Right ventricle myocardium superior (tissue), 1 donor: ENCODE results near the gene OSTM1. TPM values are rescaled to one million over a fixed set of nuclear protein-coding genes. Genes with fewer than 3 reads are reported as not detected.

Experiments used
- ATAC-seq: fragments of 200-7000 bp; cut with Tn5 transposase; one replicate; pipeline ENCODE4 v1.9.1; 2020; ENCODE audit warnings: mild to moderate bottlenecking; ENCODE audit not compliant: poor library complexity
- DNase-seq: peaks from one replicate; pipeline ENCODE4 v3.0.0-alpha.2; 2020
- intact Hi-C: fragments of 100-400 bp; cut with DNase I; formaldehyde crosslinking; loops from one replicate; pipeline ENCODE4 v1.11.2; 2022
- total RNA-seq: library from RNA; stranded (reverse); fragmentation: NEBNext Ultra II Directional; extraction: Animal tissue kit (Norgen Biotek cat#: 25700); gene quantifications from one replicate; pipeline ENCODE4 v1.2.1, GENCODE V29; 2021
- donor health status: DM: no; HTN: yes; CAD: no; lungs with severe emphysema.

OSTM1 gene
- total RNA-seq, 1 donor from 2014 or later = 35.4 TPM

DNA sequence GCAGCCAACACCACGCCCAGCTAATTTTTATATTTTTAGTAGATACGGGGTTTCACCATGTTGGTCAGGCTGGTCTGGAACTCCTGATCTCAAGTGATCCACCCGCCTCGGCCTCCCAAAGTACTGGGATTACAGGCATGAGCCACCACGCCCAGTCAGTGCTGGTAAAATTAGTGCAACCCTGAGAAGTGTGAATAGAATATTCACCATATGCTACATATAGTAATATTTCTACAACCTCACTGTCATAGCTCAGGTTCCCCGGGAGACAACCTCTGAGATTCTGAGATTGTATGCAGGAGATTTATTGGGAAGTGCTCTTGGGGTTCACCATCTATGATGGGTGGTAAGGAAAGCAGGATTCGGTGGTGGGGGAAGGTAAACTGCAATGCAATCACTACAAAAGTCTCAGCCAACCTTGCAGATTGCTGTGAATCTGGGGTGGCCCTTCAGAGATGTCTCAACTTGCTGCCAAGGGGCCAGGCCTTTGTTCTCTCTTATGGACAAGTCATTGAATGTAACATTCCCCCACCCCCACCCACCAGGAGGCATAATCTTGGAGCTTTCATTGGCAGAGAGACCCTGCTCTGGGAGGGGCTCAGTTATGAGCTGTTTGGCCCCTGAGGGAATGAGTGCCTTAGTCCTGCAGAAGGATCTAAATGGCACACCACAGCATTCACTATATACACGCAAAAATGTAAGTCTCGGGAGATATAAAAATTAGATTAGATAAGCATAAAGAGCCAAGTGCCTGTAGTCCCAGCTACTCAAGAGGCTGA lies 82.6 kb downstream of the OSTM1 start:
- no peak for ATAC-seq
- intact Hi-C loops = no loop called here
- DNase-seq = no peak

Other genes with a start within 250 kb of the OSTM1 start
- 57.9 TPM for gene SEC63, start 116.5 kb downstream of the OSTM1 start, total RNA-seq
- not detected for gene NR2E1, start 91.3 kb upstream of the OSTM1 start, total RNA-seq
- gene SNX3, start 186.3 kb upstream of the OSTM1 start, total RNA-seq = 269 TPM
- 12.6 TPM for gene AFG1L, start 220.3 kb upstream of the OSTM1 start, total RNA-seq